DND-41 (cell line): Measurements from ENCODE around the gene ST3GAL6.

Source experiments
- ATAC-seq: fragments of 200-7000 bp; cut with Tn5 transposase; 3 replicates; pipeline ENCODE4 v1.9.1; 2021; ENCODE audit warnings: low read depth; ENCODE audit not compliant: insufficient read depth
- DNase-seq: peaks from one replicate; pipeline ENCODE4 v3.0.0-alpha.2; 2020
- H2AFZ ChIP-seq: 2 replicates; pipeline ENCODE4 v1.6.0; 2012; ENCODE audit warnings: low read depth, low read length
- H3K27ac ChIP-seq: 2 replicates; pipeline ENCODE4 v1.5.1; 2012; ENCODE audit warnings: low read length, inconsistent platforms
- H3K27me3 ChIP-seq: fragments of 200-600 bp; sonication (generic); 2 replicates; pipeline ENCODE4 v1.6.0; 2012; ENCODE audit warnings: low read length, mild to moderate bottlenecking, inconsistent platforms; ENCODE audit not compliant: insufficient read depth, poor library complexity
- H3K36me3 ChIP-seq: 2 replicates; pipeline ENCODE4 v1.5.1; 2012; ENCODE audit warnings: low read length, inconsistent platforms; ENCODE audit not compliant: insufficient read depth
- H3K4me1 ChIP-seq: 2 replicates; pipeline ENCODE4 v1.5.1; 2012; ENCODE audit warnings: mild to moderate bottlenecking, low read length; ENCODE audit not compliant: insufficient read depth
- H3K4me2 ChIP-seq: 2 replicates; pipeline ENCODE4 v1.6.0; 2012; ENCODE audit warnings: mild to moderate bottlenecking, moderate library complexity, low read length, inconsistent platforms; ENCODE audit not compliant: insufficient read depth
- H3K4me3 ChIP-seq, 2 experiments: fragments of 200-600 bp in 1 of 2; shearing (Covaris generic) in 1 of 2; 2 replicates each; pipeline ENCODE4 v1.5.1; 2012 to 2016; ENCODE audit warnings: inconsistent platforms in 2 of 2, low read length in 2 of 2, mild to moderate bottlenecking in 2 of 2, low read depth in 1 of 2, moderate library complexity in 1 of 2
- H3K79me2 ChIP-seq: 2 replicates; pipeline ENCODE4 v1.6.0; 2012; ENCODE audit warnings: low read length, inconsistent platforms; ENCODE audit not compliant: insufficient read depth
- H3K9ac ChIP-seq: 2 replicates; pipeline ENCODE4 v1.6.0; 2012; ENCODE audit warnings: low read depth, mild to moderate bottlenecking, inconsistent platforms, low read length, moderate library complexity
- H3K9me3 ChIP-seq: 2 replicates; pipeline ENCODE4 v1.5.1; 2012; ENCODE audit warnings: low read length, moderate library complexity, mild to moderate bottlenecking, inconsistent platforms; ENCODE audit not compliant: insufficient read depth, severe bottlenecking
- H4K20me1 ChIP-seq: 2 replicates; pipeline ENCODE4 v1.6.0; 2012; ENCODE audit warnings: low read length; ENCODE audit not compliant: insufficient read depth
- EZH2 ChIP-seq: IDR thresholded peaks from 3 replicates; pipeline ENCODE4 v1.6.1; 2012; ENCODE audit warnings: borderline replicate concordance, low read depth, mild to moderate bottlenecking, moderate library complexity, low read length, inconsistent platforms; ENCODE audit not compliant: severe bottlenecking
- TF ChIP-seq, protein P1 (sequence below): IDR thresholded peaks from 2 replicates; pipeline ENCODE4 v1.5.1; 2012; ENCODE audit warnings: borderline replicate concordance, low read length, moderate library complexity, mild to moderate bottlenecking; ENCODE audit not compliant: poor library complexity, severe bottlenecking; ENCODE audit errors: extremely low read depth

ST3GAL6 gene

GRCh38 chr3:98782824-98783500 is 19.8 kb downstream of the ST3GAL6 start:
- DNase-seq (no peak), ATAC-seq (no peak)
- Histone ChIP-seq H3K27me3 (no peaks in the 10 kb centered on the region), H3K4me2 (no peak overlapping the region), H3K27ac (no peak overlapping the region), H4K20me1 (no peaks in the 10 kb centered on the region), H3K9me3 (no peaks in the 10 kb centered on the region), H3K36me3 (peaks cover 28% of the 10 kb centered on the region), H2AFZ (no peak overlapping the region), H3K4me3 (no peak overlapping the region), H3K9ac (no peak overlapping the region), H3K79me2 (no peaks in the 10 kb centered on the region), H3K4me1 (no peaks in the 10 kb centered on the region)
- TF ChIP-seq, protein P1, sequence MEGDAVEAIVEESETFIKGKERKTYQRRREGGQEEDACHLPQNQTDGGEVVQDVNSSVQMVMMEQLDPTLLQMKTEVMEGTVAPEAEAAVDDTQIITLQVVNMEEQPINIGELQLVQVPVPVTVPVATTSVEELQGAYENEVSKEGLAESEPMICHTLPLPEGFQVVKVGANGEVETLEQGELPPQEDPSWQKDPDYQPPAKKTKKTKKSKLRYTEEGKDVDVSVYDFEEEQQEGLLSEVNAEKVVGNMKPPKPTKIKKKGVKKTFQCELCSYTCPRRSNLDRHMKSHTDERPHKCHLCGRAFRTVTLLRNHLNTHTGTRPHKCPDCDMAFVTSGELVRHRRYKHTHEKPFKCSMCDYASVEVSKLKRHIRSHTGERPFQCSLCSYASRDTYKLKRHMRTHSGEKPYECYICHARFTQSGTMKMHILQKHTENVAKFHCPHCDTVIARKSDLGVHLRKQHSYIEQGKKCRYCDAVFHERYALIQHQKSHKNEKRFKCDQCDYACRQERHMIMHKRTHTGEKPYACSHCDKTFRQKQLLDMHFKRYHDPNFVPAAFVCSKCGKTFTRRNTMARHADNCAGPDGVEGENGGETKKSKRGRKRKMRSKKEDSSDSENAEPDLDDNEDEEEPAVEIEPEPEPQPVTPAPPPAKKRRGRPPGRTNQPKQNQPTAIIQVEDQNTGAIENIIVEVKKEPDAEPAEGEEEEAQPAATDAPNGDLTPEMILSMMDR = no peak
- no peak for TF ChIP-seq EZH2

DNA sequence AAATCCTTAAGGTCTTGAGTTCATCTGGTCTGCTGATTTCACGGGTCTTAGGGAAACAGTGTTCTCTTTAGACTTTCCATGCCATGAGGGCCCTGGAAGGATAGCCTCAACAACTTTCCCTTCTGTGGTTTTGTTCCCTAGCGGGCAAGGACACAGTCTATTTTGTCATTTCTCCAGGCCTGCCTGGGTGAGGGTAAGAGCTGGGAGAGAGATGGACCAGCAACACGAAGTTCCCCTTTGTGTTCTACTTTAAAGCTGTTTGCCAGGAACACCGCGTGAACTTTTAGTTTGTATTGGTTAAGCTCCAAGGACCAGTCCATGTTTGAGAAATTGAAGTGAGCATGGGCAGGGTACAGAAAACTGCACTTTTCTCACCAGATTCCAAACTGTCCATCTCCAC is 20.9 kb downstream of the ST3GAL6 start:
- no peak overlapping the region for H3K4me2 ChIP-seq
- H3K79me2 ChIP-seq = no peaks in the 10 kb centered on the region
- no peaks in the 10 kb centered on the region for H3K27me3 ChIP-seq
- H3K27ac ChIP-seq = no peak overlapping the region
- H2AFZ ChIP-seq = no peak overlapping the region
- no peak overlapping the region for H3K9ac ChIP-seq
- DNase-seq = no peak
- TF ChIP-seq EZH2 = no peak
- TF ChIP-seq, protein P1 = no peak
- no peaks in the 10 kb centered on the region for H3K9me3 ChIP-seq
- H3K4me3 ChIP-seq = no peak overlapping the region
- no peaks in the 10 kb centered on the region for H4K20me1 ChIP-seq
- no peak for ATAC-seq
- H3K36me3 ChIP-seq = peaks cover 23% of the 10 kb centered on the region
- H3K4me1 ChIP-seq = no peaks in the 10 kb centered on the region

GRCh38 chr3:98784666-98785600 is 21.8 kb downstream of the ST3GAL6 start:
- H3K36me3 ChIP-seq = peaks cover 19% of the 10 kb centered on the region
- H3K4me1 ChIP-seq = no peaks in the 10 kb centered on the region
- H4K20me1 ChIP-seq = no peaks in the 10 kb centered on the region
- no peaks in the 10 kb centered on the region for H3K9me3 ChIP-seq
- no peak for ATAC-seq
- no peak for DNase-seq
- H3K4me3 ChIP-seq = no peak overlapping the region
- H3K27me3 ChIP-seq = no peaks in the 10 kb centered on the region
- H3K79me2 ChIP-seq = no peaks in the 10 kb centered on the region
- no peak overlapping the region for H3K27ac ChIP-seq
- TF ChIP-seq EZH2 = no peak
- TF ChIP-seq, protein P1 = no peak
- H3K9ac ChIP-seq = no peak overlapping the region
- no peak overlapping the region for H2AFZ ChIP-seq
- H3K4me2 ChIP-seq = no peak overlapping the region
